Testis (tissue), 2 donors: ENCODE results near the gene RAMP1.

Experiments
- CTCF ChIP-seq, 3 experiments: fragments of 450-650 bp in 2 of 3; fragments of 200-600 bp in 1 of 3; sonication (generic) in 1 of 3; IDR thresholded peaks; one replicate each; pipeline ENCODE4 v1.5.1; 2016 to 2019; ENCODE audit warnings: antibody characterized with exemption in 3 of 3, mild to moderate bottlenecking in 2 of 3, moderate library complexity in 1 of 3
- POLR2A ChIP-seq: fragments of 450-650 bp; IDR thresholded peaks from one replicate; pipeline ENCODE4 v1.6.1; 2017; ENCODE audit warnings: antibody characterized with exemption, mild to moderate bottlenecking, moderate library complexity

GRCh38 chr2:237934186-237934585, 74.8 kb downstream of the RAMP1 start:
- TF ChIP-seq POLR2A (no peak), CTCF (IDR thresholded peaks at IDR 0.05) (no peak)
